Psoas muscle (tissue), 8 donors: ENCODE results near the gene PLPP3. TPM values are rescaled to one million over a fixed set of nuclear protein-coding genes. Genes with fewer than 3 reads are reported as not detected.
A peak's percentile ranks its signal among the peaks of the same experiment; 100 is the strongest.

Experiments used
- ATAC-seq, 4 donors: fragments of 200-7000 bp; cut with Tn5 transposase; one replicate each; pipeline ENCODE4 v1.9.1; 2020; ENCODE audit warnings: moderate library complexity in 3 of 4, mild to moderate bottlenecking in 2 of 4
- DNase-seq, 2 donors: peaks; one replicate each; pipeline ENCODE4 v3.0.0-alpha.2; 2020
- H3K27ac ChIP-seq: fragments of 200-600 bp; one replicate; pipeline ENCODE4 v1.8.0; 2022
- H3K27me3 ChIP-seq, 3 donors: fragments of 200-600 bp in 1 of 3; one replicate each; pipeline versions ENCODE4 v1.6.1 to v1.8.0; 2013 to 2022; ENCODE audit warnings: low read length in 2 of 3, mild to moderate bottlenecking in 2 of 3, moderate library complexity in 1 of 3; ENCODE audit not compliant: insufficient read depth in 3 of 3
- H3K36me3 ChIP-seq, 2 donors: fragments of 200-600 bp in 1 of 2; one replicate each; pipeline versions ENCODE4 v1.6.1 to v1.8.0; 2013 to 2022; ENCODE audit warnings: low read depth in 1 of 2, mild to moderate bottlenecking in 1 of 2, moderate library complexity in 1 of 2; ENCODE audit not compliant: insufficient read depth in 1 of 2
- H3K4me1 ChIP-seq: fragments of 200-600 bp; one replicate; pipeline ENCODE4 v1.8.0; 2022
- H3K4me3 ChIP-seq: fragments of 200-600 bp; one replicate; pipeline ENCODE4 v1.8.0; 2022; ENCODE audit warnings: mild to moderate bottlenecking
- H3K9me3 ChIP-seq: fragments of 200-600 bp; one replicate; pipeline ENCODE4 v1.8.0; 2022
- CTCF ChIP-seq: fragments of 200-600 bp; IDR thresholded peaks from one replicate; pipeline ENCODE4 v1.8.0; 2022; ENCODE audit warnings: antibody characterized with exemption
- WGBS, 3 donors: extraction: QIAGEN DNeasy Blood & Tissue Kit; methylation state at CpG; one replicate each; pipeline versions ENCODE4 v1.1.6 to v1.1.7; 2013; 5-methylcytosine and 5-hydroxymethylcytosine counted together
- intact Hi-C, 2 donors: fragments of 100-400 bp; cut with DNase I; formaldehyde crosslinking; loops; one replicate each; pipeline versions ENCODE4 v1.11.0 to v1.14.2; 2022
- polyA plus RNA-seq, 3 donors: library from polyadenylated mRNA; stranded (reverse); fragments of 200-250 nt; gene quantifications; one replicate each; pipeline ENCODE4 v1.2.3, GENCODE V29; 2013
- total RNA-seq, 4 donors: library from RNA; stranded (reverse); fragmentation: NEBNext Ultra II Directional in 2 of 4; extraction: Animal tissue kit (Norgen Biotek cat#: 25700) in 2 of 4; gene quantifications; one replicate each; pipeline versions ENCODE4 v1.2.1 to v1.2.4, GENCODE V29; 2021 to 2023
- donor health status: healthy with polysubstance abuse.
- donor health status: DM: no; HTN: no; CAD: no; lungs with moderate emphysema.
- donor health status: Bipolar disorder and iron deficiency.
- donor health status: healthy.
- donor health status: DM: yes; HTN: yes; CAD: no.
- donor health status: DM: no; HTN: no; CAD: no.
- donor health status: DM: no; HTN: no; CAD: no.
- donor health status: DM: yes; HTN: yes; CAD: no.

PLPP3 gene
- total and polyA plus RNA-seq, 7 donors: 35.5 to 69.1 (median 46.3) TPM

GRCh38 chr1:56447823-56448222, 131.5 kb downstream of the PLPP3 start:
- H3K36me3 ChIP-seq: no peaks in the 10 kb centered on the region
- DNase-seq: no peak
- no peak for TF ChIP-seq CTCF
- no peaks in the 10 kb centered on the region for H3K9me3 ChIP-seq
- H3K27me3 ChIP-seq: no peaks in the 10 kb centered on the region
- intact Hi-C loops: no loop called here
- ATAC-seq: no peak
- no peak overlapping the region for H3K4me3 ChIP-seq
- no peak overlapping the region for H3K27ac ChIP-seq
- WGBS, 3 donors: 82 to 86% (median 85%) methylated on average over 2 of the region's 2 CpGs
- peaks cover 22% of the 10 kb centered on the region for H3K4me1 ChIP-seq

DNA sequence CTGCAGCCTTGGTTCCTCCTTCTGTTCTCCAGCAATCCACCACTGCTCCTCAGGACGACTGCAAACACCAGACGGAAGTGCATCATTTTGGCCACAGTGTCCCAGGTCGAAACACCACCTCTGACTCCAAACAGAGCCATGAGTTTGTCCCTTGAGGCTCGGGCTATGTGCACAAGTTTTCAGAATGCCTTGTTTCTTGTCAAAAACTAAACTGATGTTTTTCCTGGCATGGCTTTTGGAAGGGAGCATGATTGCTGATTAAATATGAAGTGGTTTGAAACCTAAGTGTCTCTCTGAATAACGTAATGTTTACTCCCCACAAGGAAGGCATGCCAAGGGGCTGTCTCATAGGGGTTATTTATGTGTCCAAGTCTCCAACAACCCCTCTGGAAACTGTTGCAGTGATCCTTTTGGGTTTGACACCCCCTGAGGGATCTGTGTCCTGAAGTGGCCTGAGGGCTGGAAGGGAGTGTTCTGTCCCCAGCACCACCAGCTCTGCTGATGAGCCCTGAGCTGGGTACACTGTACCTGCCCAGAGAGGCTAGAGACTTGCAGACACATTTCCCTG, 132.7 kb downstream of the PLPP3 start:
- Histone ChIP-seq H3K36me3 (no peaks in the 10 kb centered on the region), H3K27ac (no peak overlapping the region), H3K4me3 (no peak overlapping the region), H3K4me1 (peaks cover 16% of the 10 kb centered on the region), H3K27me3 (no peaks in the 10 kb centered on the region), H3K9me3 (no peaks in the 10 kb centered on the region)
- no peak for TF ChIP-seq CTCF
- ATAC-seq (peak; percentile 23 to 86 (median 81)), DNase-seq (peak; percentile 43 to 74)
- 19 to 37% (median 21%) methylated on average over 5 of the region's 5 CpGs for WGBS, 3 donors
- intact Hi-C loops: no loop called here

DNA sequence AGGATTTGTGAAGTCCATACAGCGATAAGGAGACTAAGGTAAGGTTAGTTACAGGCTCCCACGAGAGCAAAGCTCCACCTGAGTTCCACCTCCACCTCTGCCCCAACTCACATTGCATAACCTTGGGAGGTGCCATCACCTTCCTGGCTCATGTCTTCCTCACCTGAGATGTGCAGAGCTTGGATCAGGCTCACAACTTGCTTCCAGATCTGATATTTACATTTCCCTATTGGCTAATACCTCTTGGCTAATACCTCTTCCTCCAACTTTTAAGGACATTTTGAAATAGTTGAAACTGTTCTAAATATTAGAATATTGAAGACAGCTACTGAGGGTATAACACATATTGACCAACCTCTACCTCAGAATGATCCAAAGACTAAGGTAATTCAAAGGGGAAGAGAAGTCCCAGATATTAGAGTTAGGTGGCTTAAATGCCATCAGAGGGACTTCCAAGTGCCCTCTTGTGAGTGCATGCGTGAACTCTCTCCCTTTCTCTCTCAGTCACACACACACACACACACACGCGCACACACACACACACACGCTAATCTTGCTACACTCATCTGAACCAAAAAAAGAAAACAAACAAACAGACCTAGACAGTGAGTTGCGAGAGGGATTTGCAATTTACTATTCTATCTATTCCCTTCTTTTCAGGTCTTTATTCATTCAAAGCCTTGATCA, 134.3 kb downstream of the PLPP3 start:
- Histone ChIP-seq H3K27ac (no peak overlapping the region), H3K36me3 (no peaks in the 10 kb centered on the region), H3K27me3 (no peaks in the 10 kb centered on the region), H3K4me1 (peaks cover 16% of the 10 kb centered on the region), H3K9me3 (no peaks in the 10 kb centered on the region), H3K4me3 (no peak overlapping the region)
- no peak for DNase-seq
- intact Hi-C loops: no loop called here
- no peak for ATAC-seq
- TF ChIP-seq CTCF: no peak
- 77 to 85% (median 85%) methylated on average over 7 of the region's 7 CpGs for WGBS, 3 donors

Other genes starting within 250 kb of the PLPP3 start
- 100 to 1,000 TPM in 1 of 4 donors, 10 to 100 TPM in 3; 48.4 to 101 (median 63.0) TPM for gene PRKAA2, start 65.8 kb upstream of the PLPP3 start, total RNA-seq
- gene PRKAA2, start 65.8 kb upstream of the PLPP3 start, polyA plus RNA-seq: 10 to 100 TPM in 2 of 3 donors, 1 to 10 TPM in 1; 2.1 to 15.5 (median 12.6) TPM
- 1 to 10 TPM in 2 of 4 donors, under 1 TPM in 2; 0.67 to 1.3 (median 1.1) TPM for gene FYB2, start 239.8 kb upstream of the PLPP3 start, total RNA-seq
- 1 to 10 TPM in 1 of 3 donors, under 1 TPM in 1, not detected in 1; 0.48 to 2.6 TPM for gene FYB2, start 239.8 kb upstream of the PLPP3 start, polyA plus RNA-seq